HCEC 1CT (cell line): ENCODE results near the gene SLC25A19.
"Not testable (repeated sequence)": the region's sequence is repeated elsewhere in the genome, so short reads cannot be mapped to it uniquely, and the experiment has no call there.

ENCODE experiments used
- DNase-seq: peaks from one replicate; pipeline ENCODE4 v3.0.0-alpha.2; 2017

The SLC25A19 gene

DNA sequence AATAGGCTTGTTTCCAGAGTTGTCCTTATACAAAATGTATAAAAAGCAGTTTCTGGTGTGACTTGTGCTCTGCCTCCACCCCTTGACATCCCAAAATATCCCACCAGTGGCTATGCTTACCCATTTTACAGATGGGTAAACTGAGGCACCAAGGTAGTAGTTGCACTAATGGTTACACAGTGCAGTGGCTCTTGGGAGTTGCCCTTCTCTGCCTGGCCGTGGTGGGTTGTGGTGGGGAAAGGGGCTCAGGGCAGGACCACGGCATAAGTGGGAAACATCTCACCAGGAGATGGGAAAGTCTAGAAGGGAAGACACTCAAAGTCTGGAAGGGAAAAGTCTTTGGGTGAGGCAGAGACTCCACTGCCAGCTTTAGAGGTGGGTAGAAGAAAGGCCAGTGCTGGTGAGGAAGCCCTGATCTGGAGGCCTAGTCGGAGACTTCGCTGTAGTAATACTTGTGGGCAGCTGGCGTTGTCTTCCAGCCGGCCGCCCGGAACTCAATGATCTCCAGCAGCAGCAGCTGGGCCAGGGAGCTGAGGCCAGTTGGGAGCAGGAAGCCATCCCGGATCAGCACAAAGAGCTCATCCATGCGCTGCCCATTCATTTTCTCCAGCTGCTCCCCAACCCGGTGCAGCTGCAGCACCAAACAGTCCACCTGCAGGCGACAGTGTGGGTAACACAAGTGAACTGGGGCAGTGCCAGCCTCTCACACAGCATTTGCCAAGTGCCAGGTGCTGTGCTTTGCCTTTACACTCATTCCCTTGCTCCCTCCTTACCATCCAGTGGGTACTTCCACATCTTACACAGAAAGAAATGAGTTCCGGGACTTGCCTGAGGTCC, 22.7 kb downstream of the SLC25A19 start:
- no peak for DNase-seq

DNA sequence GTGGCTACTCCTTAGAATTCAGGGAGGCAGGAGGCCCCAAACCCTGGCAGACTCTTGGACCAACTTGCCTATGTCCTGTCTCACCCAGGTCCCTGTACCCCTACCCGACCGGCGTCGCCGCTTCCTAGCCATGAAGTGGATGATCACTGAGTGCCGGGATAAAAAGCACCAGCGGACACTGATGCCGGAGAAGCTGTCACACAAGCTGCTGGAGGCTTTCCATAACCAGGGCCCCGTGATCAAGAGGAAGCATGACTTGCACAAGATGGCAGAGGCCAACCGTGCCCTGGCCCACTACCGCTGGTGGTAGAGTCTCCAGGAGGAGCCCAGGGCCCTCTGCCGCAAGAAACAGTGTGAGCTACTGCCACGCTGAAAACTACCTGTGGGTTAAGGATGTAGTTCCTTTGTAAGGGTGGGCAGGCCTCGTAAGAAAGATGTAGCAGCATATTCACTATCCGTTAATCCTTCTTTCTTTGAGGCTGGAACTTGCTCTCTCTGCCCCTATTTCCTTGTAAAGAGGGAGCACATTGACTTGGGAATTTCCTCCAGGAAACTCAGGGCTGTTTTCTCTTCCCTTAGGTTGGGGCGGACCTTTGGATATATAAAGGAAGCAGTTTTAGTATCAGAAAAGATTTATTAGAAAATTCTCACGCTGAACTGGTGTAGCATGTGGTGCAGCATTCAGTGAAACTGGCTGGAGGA, 23.5 kb downstream of the SLC25A19 start:
- DNase-seq = no peak

DNA sequence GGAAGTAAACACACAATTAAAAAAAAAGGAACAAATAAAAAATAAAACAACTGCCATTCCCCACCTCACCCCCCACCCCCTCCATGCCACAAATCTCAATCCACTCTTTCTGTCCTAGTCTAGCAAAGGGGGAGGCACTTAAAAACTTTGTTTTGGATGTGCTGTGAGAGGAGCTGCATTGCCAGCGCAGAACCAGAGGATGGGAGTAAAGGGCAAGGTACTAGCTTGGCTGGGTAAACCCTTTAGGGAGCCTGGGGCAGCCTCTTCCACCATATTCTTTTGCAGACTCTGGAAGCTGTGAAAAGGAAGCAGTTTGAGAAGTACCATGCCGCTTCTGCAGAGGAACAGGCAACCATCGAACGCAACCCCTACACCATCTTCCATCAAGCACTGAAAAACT, 26.2 kb downstream of the SLC25A19 start:
- no peak for DNase-seq

DNA sequence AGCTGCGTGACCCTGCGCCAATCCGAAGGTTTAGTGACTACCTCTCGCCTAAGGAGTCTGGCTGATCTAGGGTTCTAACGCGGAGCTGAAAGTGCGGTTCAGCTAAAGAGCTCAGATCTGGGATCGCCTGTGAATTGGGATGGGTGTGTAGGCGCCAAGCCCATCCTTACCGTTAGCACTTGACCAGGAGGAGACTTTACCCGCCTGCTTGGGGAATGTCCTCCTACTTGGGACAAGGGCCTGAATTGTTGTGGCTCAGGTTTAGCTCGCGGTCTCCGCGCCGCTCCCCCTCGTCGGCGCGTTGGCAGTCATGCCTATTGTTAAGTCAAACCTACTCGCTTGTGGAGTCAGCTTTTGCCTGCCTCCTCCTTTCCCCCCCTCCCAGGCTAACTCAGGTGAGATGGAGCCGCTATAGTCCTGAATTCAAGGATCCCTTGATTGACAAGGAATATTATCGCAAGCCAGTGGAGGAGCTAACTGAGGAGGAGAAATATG, 27.1 kb downstream of the SLC25A19 start:
- no peak for DNase-seq

DNA sequence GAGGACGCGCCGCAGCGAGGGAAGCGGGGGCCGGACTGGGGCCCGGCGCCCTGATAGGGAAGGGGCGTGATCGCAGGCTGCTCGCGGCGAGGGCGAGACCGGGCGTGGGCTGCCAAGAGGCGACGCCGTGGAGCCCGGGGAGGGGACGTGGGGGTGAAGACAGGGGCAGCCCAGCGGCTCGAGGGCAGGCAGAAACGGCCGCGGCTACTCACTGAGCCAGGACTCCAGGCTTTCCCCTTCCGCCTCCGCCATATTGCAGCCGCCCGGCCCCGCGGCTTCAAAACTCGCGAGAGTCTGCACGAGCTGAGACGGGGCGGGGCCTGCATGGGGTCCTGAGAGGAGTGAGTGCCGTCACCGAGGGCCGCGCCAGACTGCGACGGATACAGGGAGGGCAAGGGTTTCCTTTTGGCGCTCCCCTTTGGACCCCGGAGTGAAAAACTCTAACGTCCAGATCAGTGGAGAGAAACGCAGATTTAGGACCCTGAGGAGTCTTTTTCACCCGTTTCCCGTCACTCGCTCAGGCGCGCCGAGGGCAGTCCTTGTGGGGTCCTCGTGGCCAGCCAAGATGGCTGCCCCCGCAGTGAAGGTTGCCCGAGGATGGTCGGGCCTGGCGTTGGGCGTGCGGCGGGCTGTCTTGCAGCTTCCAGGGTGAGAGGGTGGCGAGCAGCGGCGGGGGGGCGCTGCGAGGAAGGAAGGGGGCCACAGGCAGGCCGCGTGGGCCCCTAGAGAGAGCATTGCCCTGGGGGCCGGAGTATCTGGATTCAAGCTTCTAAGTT, 27.7 kb downstream of the SLC25A19 start, which contains the start of the genes GGA3 and MRPS7:
GGA3 (minus strand) TSS at position 271 of the 776 bp plus-strand sequence; CDS start at position 252, 19 bp downstream.
MRPS7 (plus strand) TSS at position 544 of the 776 bp plus-strand sequence; CDS start at position 566, 22 bp downstream.
- DNase-seq = peak; percentile 90

DNA sequence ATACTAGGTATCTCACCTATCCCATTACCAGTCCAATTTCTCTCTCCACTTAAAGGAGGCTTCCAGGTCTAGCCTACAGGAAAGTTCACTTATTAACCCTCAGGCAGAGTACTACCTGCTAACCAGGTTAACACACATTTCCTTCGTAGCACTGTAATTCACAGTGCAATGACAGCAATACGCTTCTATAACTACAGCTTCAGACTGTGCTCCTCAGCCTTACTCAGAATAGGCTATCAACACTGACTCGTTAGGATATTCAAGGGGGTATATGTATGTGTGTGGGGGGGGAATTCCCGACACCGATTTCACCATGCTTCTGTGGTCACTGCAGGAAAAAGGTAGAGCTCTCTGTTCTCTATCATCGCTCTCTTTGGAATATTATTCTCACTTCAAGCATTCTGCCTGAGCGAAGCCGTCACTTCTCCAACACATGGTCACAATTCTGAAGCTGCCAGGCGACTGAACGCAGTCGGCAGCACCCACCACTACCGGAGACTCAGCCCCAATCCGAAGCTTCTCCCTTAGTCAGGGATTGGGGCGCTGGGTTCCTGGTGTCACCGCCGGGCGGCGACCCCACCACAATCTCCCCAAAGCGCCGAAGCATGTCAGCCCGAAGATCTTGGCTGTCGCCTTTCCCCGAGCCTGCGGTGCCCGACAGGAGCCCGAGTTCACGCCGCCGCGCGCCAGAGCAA, 28.4 kb downstream of the SLC25A19 start:
- no peak for DNase-seq

DNA sequence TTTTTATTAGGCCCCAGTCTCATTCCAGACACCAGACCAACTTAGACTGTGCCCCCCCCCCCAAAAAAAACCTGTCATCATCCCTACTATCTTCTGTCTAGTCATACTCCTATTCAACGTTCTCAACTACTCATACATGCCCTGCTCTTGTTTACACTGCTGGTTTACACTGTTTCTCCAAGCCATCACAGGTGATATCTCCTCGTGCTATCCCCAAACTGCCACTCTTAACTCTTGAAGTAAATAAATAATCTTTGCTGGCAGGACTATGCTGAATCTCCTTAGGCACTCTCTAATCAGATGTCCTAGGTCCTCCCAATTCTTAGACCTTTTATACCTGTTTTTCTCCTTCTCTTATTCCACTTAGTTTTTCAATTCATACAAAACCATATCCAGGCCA, 32.0 kb downstream of the SLC25A19 start:
- DNase-seq = not testable (repeated sequence)

DNA sequence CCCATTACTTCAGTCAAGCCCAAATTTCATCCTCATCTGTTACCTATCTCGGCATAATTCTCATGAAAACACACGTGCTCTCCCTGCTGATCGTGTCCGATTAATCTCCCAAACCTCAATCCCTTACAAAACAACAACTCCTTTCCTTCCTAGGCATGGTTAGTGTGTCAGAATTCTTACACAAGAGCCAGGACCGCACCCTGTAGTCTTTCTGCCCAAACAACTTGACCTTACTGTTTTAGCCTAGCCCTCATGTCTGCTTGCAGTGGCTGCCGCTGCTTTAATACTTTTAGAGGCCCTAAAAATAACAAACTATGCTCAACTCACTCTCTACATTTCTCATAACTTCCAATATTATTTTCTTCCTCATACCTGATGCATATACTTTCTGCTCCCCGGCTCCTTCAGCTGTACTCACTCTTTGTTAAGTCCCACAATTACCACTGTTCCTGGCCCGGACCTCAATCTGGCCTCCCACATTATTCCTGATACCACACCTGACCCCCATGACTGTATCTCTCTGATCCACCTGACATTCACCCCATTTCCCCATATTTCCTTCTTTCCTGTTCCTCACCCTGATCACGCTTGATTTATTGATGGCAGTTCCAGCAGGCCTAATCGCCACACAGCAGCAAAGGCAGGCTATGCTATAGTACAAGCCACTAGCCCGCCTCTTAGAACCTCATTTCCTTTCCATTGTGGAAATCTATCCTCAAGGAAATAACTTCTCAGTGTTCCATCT, 33.1 kb downstream of the SLC25A19 start:
- not testable (repeated sequence) for DNase-seq

DNA sequence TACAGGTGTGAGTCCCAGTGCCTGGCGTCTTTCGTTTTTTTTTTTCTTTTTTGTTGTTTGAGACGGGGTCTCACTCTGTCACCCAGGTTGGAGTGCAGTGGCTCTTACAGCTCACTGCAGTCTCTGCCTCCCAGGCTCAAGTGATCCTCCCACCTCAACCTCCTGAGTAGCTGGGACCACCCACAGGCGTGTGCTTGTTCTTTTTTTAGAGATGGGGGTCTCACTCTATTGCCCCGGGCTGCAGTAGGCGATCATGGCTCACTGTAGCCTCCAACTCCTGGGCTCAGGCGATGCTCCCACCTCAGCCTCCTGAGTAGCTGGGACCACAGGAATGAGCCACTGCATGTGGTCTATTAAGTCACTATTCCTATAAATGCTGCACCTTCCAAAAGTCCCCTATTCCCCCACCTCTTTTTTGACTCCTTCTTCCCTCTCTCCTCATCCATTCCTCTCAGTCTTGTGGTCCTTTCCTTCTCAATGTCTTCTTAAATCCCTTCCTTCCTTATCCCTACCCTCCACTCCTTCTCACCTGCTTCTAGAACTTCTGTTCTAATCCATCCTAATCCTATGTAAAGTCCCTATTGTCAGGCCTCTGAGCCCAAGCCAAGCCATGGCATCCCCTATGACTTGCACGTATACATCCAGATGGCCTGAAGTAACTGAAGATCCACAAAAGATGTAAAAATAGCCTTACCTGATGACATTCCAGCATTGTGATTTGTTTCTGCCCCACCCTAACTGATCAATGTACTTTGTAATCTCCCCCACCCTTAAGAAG, 37.0 kb downstream of the SLC25A19 start:
- no peak for DNase-seq

DNA sequence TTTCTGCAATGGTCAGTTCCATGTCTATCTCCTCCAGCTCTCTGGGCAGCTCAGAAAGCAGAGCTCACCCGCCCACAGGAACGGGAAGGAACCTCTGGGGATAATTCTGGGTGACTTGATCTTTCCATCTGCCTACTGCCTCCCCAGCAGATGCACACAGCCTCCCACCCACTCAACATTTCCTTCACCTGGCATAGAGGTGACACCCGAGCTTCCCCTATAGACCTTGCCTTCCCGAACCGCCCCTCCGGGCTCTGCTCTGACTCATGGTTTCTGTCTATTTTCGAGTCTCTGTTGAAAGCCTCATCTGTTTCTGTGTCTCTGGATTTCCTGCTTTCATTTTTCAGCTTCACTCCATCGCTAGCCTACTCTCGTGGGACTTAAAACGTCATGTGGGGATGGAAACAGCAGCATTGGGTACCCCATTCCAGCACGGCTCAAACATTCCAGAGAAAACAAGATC, 39.2 kb downstream of the SLC25A19 start:
- no peak for DNase-seq

DNA sequence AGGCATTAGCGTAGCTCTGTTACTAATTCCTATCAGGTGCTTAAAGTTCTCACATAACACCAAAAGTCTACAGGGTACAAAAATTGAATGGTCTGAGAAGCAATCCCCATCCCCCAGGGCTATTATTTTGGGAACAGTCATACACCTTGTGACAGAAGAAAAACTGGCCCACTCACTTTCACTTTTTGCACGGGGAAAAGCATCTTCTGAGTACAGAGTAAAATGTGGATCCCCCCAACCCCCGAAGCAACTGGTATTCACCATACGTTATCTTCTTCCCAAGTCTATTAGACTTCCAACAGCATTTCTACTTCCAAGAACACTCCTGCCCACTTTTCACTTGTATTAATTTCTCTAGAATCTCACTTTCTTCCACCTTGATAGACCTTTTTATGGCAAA, 39.7 kb downstream of the SLC25A19 start:
- DNase-seq = no peak

DNA sequence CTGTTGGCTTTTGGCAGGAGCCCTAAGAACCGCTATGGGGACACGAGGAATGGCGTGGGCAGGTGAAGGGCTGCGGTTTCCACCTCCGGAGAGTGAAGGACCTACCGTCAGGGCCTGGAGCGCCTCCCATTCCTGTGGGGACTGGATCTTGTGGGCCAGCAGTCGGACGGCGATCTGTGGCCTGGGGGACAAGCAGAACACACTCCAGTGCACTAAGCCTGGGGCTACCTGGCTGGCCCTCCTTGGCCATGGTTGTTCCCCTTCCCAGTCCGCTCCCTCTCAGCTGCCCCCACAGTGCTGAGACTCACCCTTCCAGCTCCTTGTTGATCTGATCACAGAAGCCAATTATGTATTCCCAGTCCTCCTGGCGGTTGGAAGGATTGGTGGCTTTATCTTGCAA, 42.8 kb downstream of the SLC25A19 start:
- DNase-seq = no peak

DNA sequence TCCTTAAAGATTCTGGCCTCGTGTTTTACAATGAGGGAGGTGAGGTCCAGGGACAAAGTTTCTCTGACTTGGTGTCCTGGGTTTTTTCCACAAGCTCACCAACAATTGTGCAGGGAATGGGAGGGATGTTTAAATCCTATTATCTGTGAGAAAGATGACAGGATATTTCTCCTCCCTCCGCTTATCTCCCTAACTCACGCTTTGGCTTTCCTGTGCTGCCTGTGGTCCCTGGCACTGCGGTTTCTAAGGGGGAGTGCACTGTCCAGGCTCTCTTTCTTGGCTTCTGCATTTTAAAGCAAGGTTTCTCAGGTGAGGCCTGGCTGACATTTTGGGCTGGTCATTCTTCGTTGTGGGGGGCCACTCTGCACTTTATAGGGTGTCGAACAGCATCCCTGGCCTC, 44.2 kb downstream of the SLC25A19 start:
- no peak for DNase-seq

DNA sequence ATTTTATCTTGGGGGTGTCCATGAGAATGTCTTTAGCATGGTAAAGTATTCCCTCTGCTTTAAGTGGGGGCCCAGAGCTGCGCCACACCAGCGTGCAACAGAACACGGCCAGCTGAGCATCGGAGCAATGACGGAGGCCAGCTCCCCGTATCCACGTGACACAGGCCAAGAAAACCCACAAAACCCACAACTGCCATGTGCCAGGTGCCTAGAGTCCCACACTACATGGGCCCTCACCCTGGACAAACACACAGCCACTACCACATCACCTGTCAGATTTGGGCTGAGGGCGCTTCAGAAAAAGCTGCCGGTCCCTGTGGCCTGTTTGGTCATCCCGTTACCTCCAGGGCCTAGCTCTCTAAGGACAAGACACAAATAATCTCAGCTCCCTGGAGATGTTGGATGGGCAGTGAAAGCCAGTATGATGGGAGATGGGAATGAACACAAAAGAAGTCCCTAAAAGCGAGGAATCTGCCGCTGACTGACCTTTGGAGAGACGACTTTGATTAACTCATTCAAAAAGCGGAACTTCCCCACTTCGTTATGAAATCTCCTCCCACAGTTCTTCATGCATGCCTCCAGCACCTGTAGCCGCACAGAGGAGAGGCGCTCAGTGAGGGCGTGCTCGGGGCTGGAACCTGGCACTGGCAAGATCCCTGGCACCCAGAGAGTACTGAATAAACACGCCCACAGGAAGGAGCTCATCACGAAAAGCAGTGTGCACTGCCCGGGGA, 44.9 kb downstream of the SLC25A19 start:
- DNase-seq = no peak

DNA sequence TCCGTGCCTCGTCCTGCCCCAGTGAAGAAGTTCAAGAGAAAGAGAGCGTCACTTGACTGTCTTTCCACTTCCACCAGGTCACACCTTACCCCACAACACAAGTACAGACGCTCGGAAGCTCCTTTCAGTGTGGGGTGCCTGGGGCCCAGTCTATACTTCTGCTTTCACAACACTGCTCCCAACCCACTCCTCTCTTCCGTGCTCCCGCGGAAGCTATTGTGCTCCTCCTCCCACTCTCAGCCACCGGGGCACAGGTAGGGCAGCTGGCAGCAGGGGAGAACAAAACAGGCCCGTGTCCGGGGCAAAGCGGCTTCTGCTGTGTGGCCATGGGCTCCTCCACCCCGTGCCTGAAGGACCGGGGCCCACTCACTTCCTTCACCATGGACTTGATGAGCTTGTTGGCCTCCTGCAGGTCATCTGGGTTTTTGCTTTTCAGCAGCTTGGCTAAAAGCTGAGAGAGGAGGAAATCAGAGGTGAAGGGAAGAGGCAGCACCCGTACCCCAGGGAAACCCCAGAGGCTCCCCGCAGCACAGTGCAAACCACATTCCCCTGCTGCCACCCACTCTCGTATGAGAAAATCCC, 46.7 kb downstream of the SLC25A19 start:
- DNase-seq = no peak

DNA sequence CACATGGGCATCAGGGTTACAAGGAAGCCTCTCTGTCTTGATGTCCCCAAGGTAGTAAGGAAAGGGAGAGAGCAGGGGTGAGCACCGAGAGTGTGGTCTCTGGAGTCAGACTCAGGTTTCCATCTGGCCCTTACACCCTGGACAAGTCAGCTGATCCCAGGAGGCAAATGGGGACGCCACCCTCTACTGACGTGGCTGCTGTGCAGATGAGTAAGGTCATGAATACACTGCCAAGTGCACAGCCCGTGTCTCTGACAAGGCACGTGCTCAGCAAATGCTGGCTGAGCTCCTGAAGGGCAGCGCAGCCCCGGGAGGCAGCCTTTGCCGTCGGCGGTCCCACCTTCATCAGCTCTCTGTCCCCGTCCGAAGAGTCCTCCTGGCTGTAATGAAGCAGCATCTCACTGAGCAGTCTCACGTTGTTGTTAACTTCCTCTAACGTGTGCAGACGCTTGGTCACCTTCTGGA, 47.2 kb downstream of the SLC25A19 start:
- DNase-seq = peak; percentile 46

DNA sequence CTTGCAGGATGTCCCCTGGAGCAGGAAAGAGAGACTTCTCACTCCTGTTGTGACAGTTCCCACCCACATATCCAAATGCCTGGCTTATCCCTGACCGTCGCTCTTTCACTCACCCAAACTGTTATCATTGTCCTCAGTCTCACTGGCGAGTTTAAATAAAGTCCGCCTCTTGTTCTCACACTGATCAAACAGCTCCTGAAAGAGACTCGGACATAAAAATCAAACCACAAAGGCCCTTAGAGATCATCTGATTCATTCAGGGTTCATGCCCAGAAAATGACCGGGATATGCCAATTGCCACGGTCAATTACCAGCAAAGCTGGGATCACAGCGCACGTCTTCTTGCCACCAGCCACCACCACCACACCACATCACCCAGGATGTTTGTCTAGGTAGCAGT, 47.7 kb downstream of the SLC25A19 start:
- DNase-seq = no peak

DNA sequence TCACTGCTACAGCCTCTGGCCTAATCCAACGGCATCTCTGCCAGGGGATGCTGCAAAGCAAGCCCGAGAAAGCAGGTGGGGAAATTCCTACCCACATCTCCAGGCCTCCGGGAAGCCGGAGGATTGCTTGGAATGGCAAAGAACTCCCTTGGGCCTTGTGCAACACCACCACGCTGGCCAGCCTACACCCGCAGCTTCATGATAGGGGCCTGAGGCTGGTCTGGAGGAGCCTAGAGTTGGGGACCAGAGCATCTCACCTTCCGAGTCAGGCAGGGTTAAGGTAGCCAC, 48.1 kb downstream of the SLC25A19 start:
- DNase-seq = no peak

DNA sequence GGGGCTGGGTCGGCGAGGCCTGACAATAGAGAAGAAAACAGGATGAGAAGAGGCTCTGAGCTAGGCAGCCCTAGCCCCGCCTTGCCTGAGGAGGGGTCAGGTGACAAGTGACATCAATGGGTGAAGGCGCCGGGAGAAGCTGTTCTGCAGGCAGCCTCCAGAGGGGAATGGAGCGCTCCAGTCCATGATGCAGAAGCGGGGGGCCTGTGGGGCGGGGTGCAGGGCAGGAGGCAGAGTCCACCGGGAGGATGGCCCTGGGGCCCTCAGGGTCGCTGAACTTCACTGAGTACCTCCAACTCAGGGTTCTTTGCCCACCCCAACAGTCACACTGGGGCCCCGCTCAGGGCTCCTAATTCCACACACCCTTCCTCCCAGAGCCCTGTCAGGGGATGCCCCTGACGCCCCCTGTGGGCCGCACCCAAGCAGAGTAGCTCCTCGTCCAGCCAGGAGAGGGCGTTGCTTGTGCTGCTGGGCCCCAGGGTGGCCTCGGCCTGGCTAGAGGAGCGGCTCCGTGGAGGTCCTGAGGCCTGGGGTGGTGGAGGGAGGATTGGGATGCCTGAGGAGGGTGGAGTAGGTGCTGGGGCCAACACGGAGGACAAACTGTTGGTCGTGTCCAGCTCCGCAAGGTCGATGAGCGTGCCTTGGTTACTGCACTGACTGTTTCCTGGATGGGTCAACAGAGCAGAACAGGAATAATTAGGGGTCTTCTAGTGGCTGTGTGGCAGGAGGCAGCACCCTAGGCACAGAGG, 48.7 kb downstream of the SLC25A19 start:
- DNase-seq = peak; percentile 37
